Smooth muscle cell (in vitro differentiated cells): Measurements from ENCODE around the gene PRF1. TPM values are rescaled to one million over a fixed set of nuclear protein-coding genes. Genes with fewer than 3 reads are reported as not detected.
"Not testable (repeated sequence)": the region's sequence is repeated elsewhere in the genome, so short reads cannot be mapped to it uniquely, and the experiment has no call there.

Experiments
- DNase-seq: peaks from one replicate; lab custom pipeline; 2025; ENCODE audit not compliant: unreplicated experiment; lab: John Stamatoyannopoulos, UW
- H2AFZ ChIP-seq: fragments of 200-600 bp; sonication (generic); 2 replicates; pipeline ENCODE4 v1.6.0; 2016; ENCODE audit warnings: antibody characterized with exemption, low read depth, mild to moderate bottlenecking
- H3F3A ChIP-seq: fragments of 200-600 bp; sonication (generic); 2 replicates; pipeline ENCODE4 v1.6.0; 2017; ENCODE audit warnings: antibody characterized with exemption, low read depth
- H3K27ac ChIP-seq: fragments of 200-600 bp; sonication (generic); 2 replicates; pipeline ENCODE4 v1.5.1; 2016; ENCODE audit warnings: low read depth, mild to moderate bottlenecking
- H3K27me3 ChIP-seq: fragments of 200-600 bp; sonication (generic); 2 replicates; pipeline ENCODE4 v1.6.1; 2016; ENCODE audit warnings: low read depth, mild to moderate bottlenecking
- H3K36me3 ChIP-seq: fragments of 200-600 bp; sonication (generic); 2 replicates; pipeline ENCODE4 v1.5.1; 2016; ENCODE audit warnings: low read depth
- H3K4me1 ChIP-seq: fragments of 200-600 bp; sonication (generic); 2 replicates; pipeline ENCODE4 v1.5.1; 2016; ENCODE audit warnings: low read depth
- H3K4me2 ChIP-seq: fragments of 200-600 bp; sonication (generic); 2 replicates; pipeline ENCODE4 v1.6.0; 2016; ENCODE audit warnings: mild to moderate bottlenecking
- H3K4me3 ChIP-seq: fragments of 200-600 bp; sonication (generic); 2 replicates; pipeline ENCODE4 v1.5.1; 2016; ENCODE audit warnings: mild to moderate bottlenecking
- H3K79me2 ChIP-seq: fragments of 200-600 bp; sonication (generic); 2 replicates; pipeline ENCODE4 v1.6.0; 2016; ENCODE audit warnings: low read depth, mild to moderate bottlenecking
- H3K9ac ChIP-seq: fragments of 200-600 bp; sonication (generic); 2 replicates; pipeline ENCODE4 v1.6.0; 2016; ENCODE audit warnings: low read depth
- H3K9me3 ChIP-seq: fragments of 200-600 bp; sonication (generic); replicated peaks from 2 replicates; pipeline ENCODE4 v1.5.1; 2016; ENCODE audit warnings: low read depth
- H4K20me1 ChIP-seq: fragments of 200-600 bp; sonication (generic); 2 replicates; pipeline ENCODE4 v1.6.0; 2016; ENCODE audit warnings: low read depth
- CTCF ChIP-seq: fragments of 200-600 bp; sonication (generic); IDR thresholded peaks from 2 replicates; pipeline ENCODE4 v1.5.1; 2017; ENCODE audit warnings: borderline replicate concordance, mild to moderate bottlenecking, antibody characterized with exemption; ENCODE audit not compliant: insufficient read depth, poor library complexity, severe bottlenecking
- WGBS: methylation state at CpG from one replicate; pipeline ENCODE4 v1.1.7; 2016; ENCODE audit warnings: low lambda C conversion rate; 5-methylcytosine and 5-hydroxymethylcytosine counted together
- polyA plus RNA-seq: library from polyadenylated mRNA; unstranded; fragments of >200 nt; fragmentation: Nextera tagmentation; extraction: Ambion mirVana; gene quantifications from 2 replicates; pipeline ENCODE4 v1.2.1, GENCODE V29; 2016
- total RNA-seq: library from RNA; depleted of rRNA; stranded (reverse); fragments of >200 nt; gene quantifications from 2 replicates; pipeline ENCODE4 v1.2.3, GENCODE V29; 2014

PRF1 gene
- total and polyA plus RNA-seq, 2 experiments from 2014 or later, result not detected

- not testable (repeated sequence) for H3K9ac ChIP-seq, H2AFZ ChIP-seq, H3K9me3 ChIP-seq, DNase-seq, H3K4me3 ChIP-seq, H3K27me3 ChIP-seq, H3K79me2 ChIP-seq, H3F3A ChIP-seq, H3K4me1 ChIP-seq, H3K36me3 ChIP-seq, H3K4me2 ChIP-seq, H3K27ac ChIP-seq, H4K20me1 ChIP-seq
- WGBS, result 90% methylated on average over 5 of the region's 5 CpGs
These were observed 32.0 kb upstream of the PRF1 start for GRCh38 chr10:70634515-70634914.

GRCh38 chr10:70634011-70634410 is 31.5 kb upstream of the PRF1 start:
- Histone ChIP-seq H3K4me3 (no peak overlapping the region), H4K20me1 (no peaks in the 10 kb centered on the region), H3F3A (no peaks in the 10 kb centered on the region), H3K4me2 (no peak overlapping the region), H3K9me3 (no peaks in the 10 kb centered on the region), H3K27ac (no peak overlapping the region), H3K36me3 (no peaks in the 10 kb centered on the region), H3K79me2 (no peaks in the 10 kb centered on the region), H3K9ac (no peak overlapping the region), H2AFZ (no peak overlapping the region), H3K27me3 (no peaks in the 10 kb centered on the region), H3K4me1 (no peaks in the 10 kb centered on the region)
- DNase-seq, result no peak
- no peak for TF ChIP-seq CTCF
- WGBS, result 50% methylated on average over 4 of the region's 4 CpGs

- not testable (repeated sequence) for H4K20me1 ChIP-seq, H3K9me3 ChIP-seq, H3K4me3 ChIP-seq, H3K4me1 ChIP-seq, DNase-seq, H3K36me3 ChIP-seq, H3F3A ChIP-seq, H3K79me2 ChIP-seq, H3K9ac ChIP-seq, H3K27me3 ChIP-seq, H3K4me2 ChIP-seq, H3K27ac ChIP-seq, H2AFZ ChIP-seq
- 54% methylated on average over 4 of the region's 6 CpGs for WGBS
These were observed 29.2 kb upstream of the PRF1 start for GRCh38 chr10:70631735-70632134.

GRCh38 chr10:70629338-70629737 is 26.8 kb upstream of the PRF1 start:
- Histone ChIP-seq H4K20me1 (no peaks in the 10 kb centered on the region), H3F3A (no peaks in the 10 kb centered on the region), H3K9me3 (no peaks in the 10 kb centered on the region), H2AFZ (no peak overlapping the region), H3K79me2 (no peaks in the 10 kb centered on the region), H3K4me2 (no peak overlapping the region), H3K36me3 (no peaks in the 10 kb centered on the region), H3K4me3 (no peak overlapping the region), H3K9ac (no peak overlapping the region), H3K4me1 (no peaks in the 10 kb centered on the region), H3K27ac (no peak overlapping the region), H3K27me3 (no peaks in the 10 kb centered on the region)
- no peak for DNase-seq
- no peak for TF ChIP-seq CTCF
- 65% methylated on average over 1 of the region's 1 CpG for WGBS

GRCh38 chr10:70626056-70626455 is 23.5 kb upstream of the PRF1 start:
- Histone ChIP-seq H3K4me3 (no peak overlapping the region), H3K79me2 (no peaks in the 10 kb centered on the region), H3K27ac (no peak overlapping the region), H3F3A (no peaks in the 10 kb centered on the region), H3K36me3 (no peaks in the 10 kb centered on the region), H3K4me1 (no peaks in the 10 kb centered on the region), H4K20me1 (no peaks in the 10 kb centered on the region), H3K9ac (no peak overlapping the region), H3K9me3 (no peaks in the 10 kb centered on the region), H3K4me2 (no peak overlapping the region), H3K27me3 (no peaks in the 10 kb centered on the region), H2AFZ (no peak overlapping the region)
- no peak for TF ChIP-seq CTCF
- DNase-seq, result no peak
